Naive thymus-derived CD4-positive, alpha-beta T cell (primary cell): ENCODE data around the gene PPTC7. TPM values are rescaled to one million over a fixed set of nuclear protein-coding genes. Genes with fewer than 3 reads are reported as not detected.
"Not testable (repeated sequence)": the region's sequence is repeated elsewhere in the genome, so short reads cannot be mapped to it uniquely, and the experiment has no call there.

Source experiments
- ATAC-seq: fragments of 150-1000 bp; cut with Tn5 transposase; 2 replicates; pipeline ENCODE4 v1.10.0; 2021; ENCODE audit warnings: mild to moderate bottlenecking, moderate library complexity
- CTCF ChIA-PET: fragments of 350-600 bp; sonication (Branson Sonifier 250); formaldehyde crosslinking; loops from one replicate; lab custom pipeline; 2021; ENCODE audit warnings: antibody characterized with exemption; lab: Charles Lee
- POLR2A ChIA-PET: fragments of 350-600 bp; sonication (Branson Sonifier 250); formaldehyde crosslinking; loops from one replicate; lab custom pipeline; 2021; ENCODE audit warnings: antibody characterized with exemption, inconsistent platforms; lab: Charles Lee
- DNase-seq, 9 donors: peaks; one replicate each; pipeline versions ENCODE4 v3.0.0 to v3.0.0-alpha.2; 2020 to 2022; ENCODE audit warnings: mixed read lengths in 1 of 9
- H3K27ac ChIP-seq: one replicate; pipeline ENCODE4 v1.7.0; 2013; ENCODE audit warnings: mild to moderate bottlenecking, low read depth, low read length, moderate library complexity
- H3K27me3 ChIP-seq, 2 donors: one replicate each; pipeline ENCODE4 v1.7.0; 2013; ENCODE audit warnings: low read length in 2 of 2, mild to moderate bottlenecking in 2 of 2, moderate library complexity in 2 of 2; ENCODE audit not compliant: control insufficient read depth in 2 of 2, insufficient read depth in 2 of 2
- H3K36me3 ChIP-seq, 3 experiments: 1 replicate in 2 of 3; 2 replicates in 1 of 3; pipeline ENCODE4 v1.7.0; 2013; ENCODE audit warnings: low read length in 3 of 3, mild to moderate bottlenecking in 3 of 3, moderate library complexity in 1 of 3; ENCODE audit not compliant: insufficient read depth in 3 of 3, control insufficient read depth in 2 of 3
- H3K4me1 ChIP-seq, 2 donors: one replicate each; pipeline ENCODE4 v1.7.0; 2013; ENCODE audit warnings: low read length in 2 of 2, mild to moderate bottlenecking in 2 of 2, moderate library complexity in 1 of 2; ENCODE audit not compliant: control insufficient read depth in 2 of 2, insufficient read depth in 2 of 2
- H3K4me3 ChIP-seq: 2 replicates; pipeline ENCODE4 v1.7.0; 2013; ENCODE audit warnings: mild to moderate bottlenecking, low read length
- H3K9me3 ChIP-seq, 3 experiments: 1 replicate in 2 of 3; 2 replicates in 1 of 3; pipeline ENCODE4 v1.7.0; 2013; ENCODE audit warnings: low read length in 3 of 3; ENCODE audit not compliant: control insufficient read depth in 2 of 3
- H3K27ac Mint-ChIP-seq, 9 donors: one replicate each; pipeline ENCODE4 v1.8.0; 2020 to 2022; ENCODE audit warnings: mixed read lengths in 9 of 9, mild to moderate bottlenecking in 8 of 9, moderate library complexity in 5 of 9, inconsistent platforms in 2 of 9
- H3K27me3 Mint-ChIP-seq, 5 donors: one replicate each; pipeline ENCODE4 v1.8.0; 2021 to 2022; ENCODE audit warnings: mixed read lengths in 5 of 5, mild to moderate bottlenecking in 1 of 5
- H3K36me3 Mint-ChIP-seq, 5 donors: one replicate each; pipeline ENCODE4 v1.8.0; 2020 to 2022; ENCODE audit warnings: mixed read lengths in 5 of 5, mild to moderate bottlenecking in 3 of 5, inconsistent platforms in 1 of 5
- H3K4me1 Mint-ChIP-seq, 7 donors: one replicate each; pipeline ENCODE4 v1.8.0; 2020 to 2022; ENCODE audit warnings: mixed read lengths in 7 of 7, mild to moderate bottlenecking in 3 of 7, inconsistent platforms in 1 of 7
- H3K4me3 Mint-ChIP-seq, 10 donors: one replicate each; pipeline ENCODE4 v1.8.0; 2020 to 2022; ENCODE audit warnings: mild to moderate bottlenecking in 10 of 10, mixed read lengths in 10 of 10, moderate library complexity in 6 of 10, inconsistent platforms in 2 of 10
- H3K9me3 Mint-ChIP-seq, 11 donors: one replicate each; pipeline ENCODE4 v1.8.0; 2020 to 2022; ENCODE audit warnings: mixed read lengths in 11 of 11, mild to moderate bottlenecking in 4 of 11, inconsistent platforms in 1 of 11, moderate library complexity in 1 of 11
- intact Hi-C, 2 donors: fragments of 100-400 bp; cut with micrococcal nuclease; formaldehyde crosslinking; loops; one replicate each; pipeline ENCODE4 v1.15.1; 2023
- polyA plus RNA-seq, 2 donors: library from polyadenylated mRNA; unstranded; fragments of 300-500 nt; fragmentation: Illumina TruSeq; gene quantifications; one replicate each; pipeline ENCODE4 v1.2.3, GENCODE V29; 2021
- total RNA-seq, 6 experiments: library from RNA in 5 of 6; stranded (reverse) in 5 of 6; gene quantifications; 1 replicate in 5 of 6; 2 replicates in 1 of 6; pipeline ENCODE4 v1.2.3 and lab custom pipeline; 2021 to 2026

The PPTC7 gene
- total and polyA plus RNA-seq, 7 experiments from 2014 or later = 9.7 to 43.8 (median 37.8) TPM

DNA sequence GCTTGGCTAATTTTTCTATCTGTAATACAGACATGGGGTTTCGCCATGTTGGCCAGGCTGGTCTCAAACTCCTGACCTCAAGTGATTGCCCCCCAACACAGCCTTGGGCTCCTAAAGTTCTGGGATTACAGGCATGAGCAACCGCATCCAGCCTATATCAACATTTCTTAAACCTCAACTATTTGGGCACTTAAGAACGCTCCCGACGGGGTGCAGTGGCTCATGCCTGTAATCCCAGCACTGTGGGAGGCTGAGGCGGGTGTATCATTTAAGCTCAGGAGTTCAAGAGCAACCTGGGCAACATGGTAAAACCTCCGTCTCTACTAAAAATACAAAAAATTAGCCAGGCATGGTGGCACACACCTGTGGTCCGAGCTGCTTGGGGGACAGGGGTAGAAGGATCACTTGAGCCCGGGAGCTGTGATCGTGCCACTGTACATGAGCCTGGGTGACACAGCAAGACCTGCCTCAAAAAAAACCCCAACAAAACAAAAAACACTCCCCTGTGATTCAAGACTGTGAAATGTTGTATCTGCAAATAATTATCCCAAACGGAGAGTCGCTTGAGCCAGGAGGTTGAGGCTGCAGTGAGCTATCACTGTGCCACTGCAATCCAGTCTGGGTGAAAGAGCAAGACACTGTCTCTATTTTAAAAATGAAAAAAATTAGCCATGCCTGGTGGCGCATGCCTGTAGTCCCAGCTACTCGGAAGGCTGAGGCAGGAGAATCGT, 21.5 kb downstream of the PPTC7 start:
- CTCF ChIA-PET = interaction anchor here (0.6 to 5.8 kb wide), 6 partner anchors 10 to 568 kb away, joined by 3 to 41 read pairs (median 4); no protein-coding TSS in a partner anchor
- ATAC-seq = no peak
- peaks cover 55 to 96% (median 68%) of the 10 kb centered on the region in 7 donors for H3K4me1 Mint-ChIP-seq

DNA sequence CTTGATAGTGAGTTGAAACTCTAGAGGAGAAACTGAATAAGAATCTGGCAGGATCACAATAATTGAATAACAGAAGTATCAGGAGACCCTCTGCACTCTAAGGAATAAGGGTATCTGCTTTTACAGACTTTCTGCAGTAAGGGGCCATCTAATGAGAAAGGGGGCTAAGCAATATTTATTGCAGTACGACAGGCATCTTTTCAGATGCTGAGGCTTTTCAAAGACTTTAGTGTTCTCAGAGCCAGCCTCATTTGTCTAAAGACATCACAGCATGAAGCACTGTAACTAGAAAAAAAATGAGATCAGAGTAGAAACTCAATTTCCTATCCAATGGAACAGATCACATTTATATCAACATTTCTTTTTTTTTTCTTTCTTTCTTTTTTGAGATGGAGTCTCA, 22.2 kb downstream of the PPTC7 start:
- H3K4me1 Mint-ChIP-seq = peaks cover 53 to 96% (median 68%) of the 10 kb centered on the region in 7 donors
- Histone ChIP-seq H3K4me1 (peaks cover 8 to 53% of the 10 kb centered on the region in 2 donors), H3K36me3 (no peaks in the 10 kb centered on the region), H3K27ac (peak overlapping the region; percentile 71), H3K27me3 (no peaks in the 10 kb centered on the region), H3K4me3 (no peak overlapping the region), H3K9me3 (no peaks in the 10 kb centered on the region)
- no peaks in the 10 kb centered on the region for H3K27me3 Mint-ChIP-seq
- ChIA-PET POLR2A (interaction anchor here (1.3 to 1.9 kb wide), 3 partner anchors 13 to 24 kb away, joined by 4 to 8 read pairs (median 4); no protein-coding TSS in a partner anchor), CTCF (interaction anchor here (5.8 kb wide), 1 partner anchor 40 kb away, joined by 41 read pairs; no protein-coding TSS in a partner anchor)
- peaks cover 0 to 4% (median 0%) of the 10 kb centered on the region in 11 donors for H3K9me3 Mint-ChIP-seq
- peak overlapping the region; percentile 7 to 86 (median 58) for H3K4me3 Mint-ChIP-seq
- ATAC-seq (no peak), DNase-seq (peak in 1 of 9 donors; percentile 4)
- intact Hi-C loops = no loop called here
- peaks cover 0 to 21% (median 4%) of the 10 kb centered on the region in 5 donors for H3K36me3 Mint-ChIP-seq
- peak overlapping the region; percentile 60 to 98 (median 95) for H3K27ac Mint-ChIP-seq

More for the DNA sequence above, 21.5 kb downstream of the PPTC7 start:
- no peak overlapping the region for H3K4me3 ChIP-seq
- Mint-ChIP-seq H3K9me3 (peaks cover 0 to 4% (median 0%) of the 10 kb centered on the region in 11 donors), H3K36me3 (peaks cover 0 to 21% (median 4%) of the 10 kb centered on the region in 5 donors), H3K27me3 (no peaks in the 10 kb centered on the region), H3K27ac (peak overlapping the region; percentile 85 to 98 (median 95)), H3K4me3 (peak overlapping the region; percentile 67 to 86 (median 72))
- H3K36me3 ChIP-seq = no peaks in the 10 kb centered on the region
- H3K27ac ChIP-seq = peak overlapping the region; percentile 71
- POLR2A ChIA-PET = interaction anchor here (0.6 to 2.9 kb wide), 5 partner anchors 10 to 38 kb away, joined by 3 to 8 read pairs (median 5); no protein-coding TSS in a partner anchor
- peak in 1 of 9 donors; percentile 16 for DNase-seq
- no peaks in the 10 kb centered on the region for H3K27me3 ChIP-seq
- H3K4me1 ChIP-seq = peaks cover 8 to 50% of the 10 kb centered on the region in 2 donors
- intact Hi-C loops = loop anchor here (1.0 kb wide), 4 partner anchors 10 to 22 kb away; partner anchors contain the start of gene PPTC7 (in 1 of the 2)
- no peaks in the 10 kb centered on the region for H3K9me3 ChIP-seq

DNA sequence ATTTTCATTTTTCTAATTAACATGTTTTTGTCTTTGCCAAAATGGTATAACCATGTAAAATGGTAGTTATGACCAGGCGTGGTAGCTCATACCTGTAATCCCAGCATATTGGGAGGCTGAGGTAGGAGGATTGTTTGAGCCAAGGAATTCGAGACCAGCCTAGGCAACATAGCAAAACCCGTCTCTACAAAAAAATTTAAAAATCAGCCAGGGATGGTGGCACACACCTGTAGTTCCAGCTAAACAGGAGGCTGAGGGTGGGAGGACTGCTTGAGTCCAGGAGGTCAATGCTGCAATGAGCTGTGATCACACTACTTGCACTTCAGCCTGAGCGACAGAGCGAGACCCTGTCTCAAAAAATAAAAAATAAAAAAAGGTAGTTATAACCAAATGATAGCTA, 23.1 kb downstream of the PPTC7 start:
- Mint-ChIP-seq H3K4me1 (peaks cover 53 to 96% (median 71%) of the 10 kb centered on the region in 7 donors), H3K27me3 (no peaks in the 10 kb centered on the region), H3K9me3 (peaks cover 0 to 4% (median 0%) of the 10 kb centered on the region in 11 donors), H3K36me3 (peaks cover 0 to 21% (median 4%) of the 10 kb centered on the region in 5 donors), H3K4me3 (peak overlapping the region in 2 of 10 donors; percentile 53 to 86), H3K27ac (peak overlapping the region in 5 of 9 donors; percentile 93 to 98 (median 95))
- Histone ChIP-seq H3K36me3 (no peaks in the 10 kb centered on the region), H3K27me3 (no peaks in the 10 kb centered on the region), H3K4me3 (no peak overlapping the region), H3K9me3 (no peaks in the 10 kb centered on the region), H3K4me1 (peaks cover 8 to 53% of the 10 kb centered on the region in 2 donors), H3K27ac (peak overlapping the region; percentile 4)
- DNase-seq (no peak), ATAC-seq (no peak)
- POLR2A ChIA-PET = interaction anchor here (0.6 to 2.1 kb wide), 7 partner anchors 10 to 43 kb away, joined by 3 to 6 read pairs (median 4); no protein-coding TSS in a partner anchor
- CTCF ChIA-PET = interaction anchor here (0.6 to 5.8 kb wide), 3 partner anchors 41 to 52 kb away, joined by 3 to 41 read pairs (median 3); no protein-coding TSS in a partner anchor
- intact Hi-C loops = no loop called here

DNA sequence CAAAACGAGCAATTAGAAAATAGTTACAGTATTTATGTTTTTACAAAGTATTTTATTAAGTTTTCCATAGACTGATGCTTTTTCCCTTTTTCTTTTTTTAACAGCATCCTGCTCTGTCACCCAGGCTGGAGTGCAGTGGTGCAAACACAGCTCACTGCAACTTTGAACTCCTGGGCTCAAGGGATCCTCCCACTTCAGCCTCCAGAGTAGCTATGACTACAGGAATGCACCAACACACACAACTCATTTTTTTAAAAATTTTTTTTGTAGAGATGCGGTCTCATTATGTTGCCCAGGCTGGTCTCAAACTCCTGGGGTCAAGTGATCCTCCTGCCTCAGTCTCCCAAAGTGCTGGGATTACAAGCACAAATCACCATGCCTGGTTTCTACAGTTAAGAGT, 24.2 kb downstream of the PPTC7 start:
- H3K9me3 ChIP-seq, H3K27ac ChIP-seq, H3K27me3 ChIP-seq, H3K36me3 ChIP-seq, ATAC-seq, intact Hi-C loops, H3K9me3 Mint-ChIP-seq, H3K27me3 Mint-ChIP-seq, H3K4me3 ChIP-seq, DNase-seq: not testable (repeated sequence)
- ChIA-PET POLR2A (interaction anchor here (0.7 to 2.1 kb wide), 5 partner anchors 14 to 41 kb away, joined by 3 to 6 read pairs (median 4); no protein-coding TSS in a partner anchor), CTCF (interaction anchor here (5.8 kb wide), 1 partner anchor 42 kb away, joined by 41 read pairs; no protein-coding TSS in a partner anchor)
- Mint-ChIP-seq H3K27ac (peak overlapping the region in 4 of 9 donors; percentile 6 to 67 (median 52)), H3K4me1 (peaks cover 54 to 94% (median 74%) of the 10 kb centered on the region in 7 donors), H3K4me3 (peak overlapping the region in 1 of 10 donors; percentile 13), H3K36me3 (peaks cover 0 to 21% (median 4%) of the 10 kb centered on the region in 5 donors)
- H3K4me1 ChIP-seq = peaks cover 8 to 49% of the 10 kb centered on the region in 2 donors

DNA sequence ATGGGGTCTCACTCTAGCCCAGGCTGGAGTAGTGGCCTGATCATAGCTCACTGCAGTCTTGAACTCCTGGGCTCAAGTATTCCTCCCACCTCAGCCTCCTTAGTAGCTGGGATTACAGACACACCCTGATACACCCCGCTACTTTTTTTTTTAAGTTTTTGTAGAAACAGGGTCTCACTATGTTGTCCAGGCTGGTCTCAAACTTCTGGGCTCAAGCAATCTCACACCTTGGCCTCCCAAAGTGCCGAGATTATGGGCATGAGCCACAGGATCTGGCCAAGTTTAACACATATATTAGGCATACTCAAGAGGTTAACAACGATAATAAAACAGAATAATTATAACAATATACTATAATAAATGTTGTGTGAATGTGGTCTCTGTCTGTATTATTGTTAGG, 25.8 kb downstream of the PPTC7 start:
- peak overlapping the region in 3 of 10 donors; percentile 5 to 26 (median 13) for H3K4me3 Mint-ChIP-seq
- Histone ChIP-seq H3K27ac (no peak overlapping the region), H3K4me1 (peaks cover 0 to 32% of the 10 kb centered on the region in 2 donors), H3K9me3 (no peaks in the 10 kb centered on the region), H3K36me3 (no peaks in the 10 kb centered on the region), H3K27me3 (no peaks in the 10 kb centered on the region), H3K4me3 (no peak overlapping the region)
- H3K27ac Mint-ChIP-seq = peak overlapping the region in 4 of 9 donors; percentile 53 to 73 (median 62)
- no peak for ATAC-seq
- no peaks in the 10 kb centered on the region for H3K27me3 Mint-ChIP-seq
- intact Hi-C loops = no loop called here
- H3K9me3 Mint-ChIP-seq = peaks cover 0 to 4% (median 0%) of the 10 kb centered on the region in 11 donors
- peaks cover 0 to 18% (median 4%) of the 10 kb centered on the region in 5 donors for H3K36me3 Mint-ChIP-seq
- CTCF ChIA-PET = interaction anchor here (0.7 kb wide), 1 partner anchor 1848 kb away, joined by 6 read pairs; no protein-coding TSS in a partner anchor
- POLR2A ChIA-PET = interaction anchor here (0.6 to 1.1 kb wide), 2 partner anchors 10 to 48 kb away, joined by 3 to 4 read pairs; no protein-coding TSS in a partner anchor
- DNase-seq = no peak
- H3K4me1 Mint-ChIP-seq = peaks cover 42 to 80% (median 68%) of the 10 kb centered on the region in 7 donors

DNA sequence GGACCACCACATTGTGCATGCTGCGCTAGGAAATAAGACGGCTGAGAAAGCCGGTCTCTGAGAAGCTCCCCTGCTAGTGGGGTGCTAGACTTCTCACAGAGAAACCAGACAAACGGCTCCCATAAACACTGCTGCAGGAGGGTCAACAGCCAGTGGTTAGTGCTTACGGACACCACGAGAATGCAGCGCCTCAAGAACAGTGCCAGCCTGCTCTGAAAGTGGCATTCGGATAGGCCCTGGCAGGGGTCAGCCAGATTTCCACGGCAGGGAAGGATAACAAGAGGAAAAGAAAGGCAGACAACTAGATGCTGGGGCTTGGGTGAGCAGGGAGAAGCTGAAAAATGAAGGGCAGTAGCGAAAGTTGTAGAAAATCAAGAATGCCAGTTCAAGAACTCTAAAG, 26.4 kb downstream of the PPTC7 start:
- Histone ChIP-seq H3K27ac (no peak overlapping the region), H3K27me3 (no peaks in the 10 kb centered on the region), H3K9me3 (no peaks in the 10 kb centered on the region), H3K4me1 (peaks cover 0 to 27% of the 10 kb centered on the region in 2 donors), H3K36me3 (no peaks in the 10 kb centered on the region), H3K4me3 (no peak overlapping the region)
- Mint-ChIP-seq H3K4me3 (peak overlapping the region in 3 of 10 donors; percentile 35 to 63 (median 42)), H3K9me3 (peaks cover 0 to 4% (median 0%) of the 10 kb centered on the region in 11 donors), H3K27me3 (no peaks in the 10 kb centered on the region), H3K4me1 (peaks cover 38 to 81% (median 70%) of the 10 kb centered on the region in 7 donors), H3K27ac (peak overlapping the region in 6 of 9 donors; percentile 35 to 71 (median 58)), H3K36me3 (peaks cover 0 to 21% (median 9%) of the 10 kb centered on the region in 5 donors)
- ChIA-PET POLR2A (interaction anchor here (0.8 to 1.1 kb wide), 2 partner anchors 11 to 13 kb away, joined by 3 to 4 read pairs; no protein-coding TSS in a partner anchor), CTCF (interaction anchor here (0.7 to 6.6 kb wide), 2 partner anchors 44 to 1848 kb away, joined by 6 to 171 read pairs; no protein-coding TSS in a partner anchor)
- ATAC-seq = no peak
- DNase-seq = no peak
- intact Hi-C loops = no loop called here
